GM12801 (cell line): ENCODE measurements around the gene RNF125.

Source experiments
- TF ChIP-seq, protein P1 (sequence below): IDR thresholded peaks from one replicate; pipeline ENCODE4 v1.5.1; 2011; ENCODE audit warnings: control low read depth; ENCODE audit not compliant: insufficient read length; ENCODE audit errors: extremely low read depth

The RNF125 gene

DNA sequence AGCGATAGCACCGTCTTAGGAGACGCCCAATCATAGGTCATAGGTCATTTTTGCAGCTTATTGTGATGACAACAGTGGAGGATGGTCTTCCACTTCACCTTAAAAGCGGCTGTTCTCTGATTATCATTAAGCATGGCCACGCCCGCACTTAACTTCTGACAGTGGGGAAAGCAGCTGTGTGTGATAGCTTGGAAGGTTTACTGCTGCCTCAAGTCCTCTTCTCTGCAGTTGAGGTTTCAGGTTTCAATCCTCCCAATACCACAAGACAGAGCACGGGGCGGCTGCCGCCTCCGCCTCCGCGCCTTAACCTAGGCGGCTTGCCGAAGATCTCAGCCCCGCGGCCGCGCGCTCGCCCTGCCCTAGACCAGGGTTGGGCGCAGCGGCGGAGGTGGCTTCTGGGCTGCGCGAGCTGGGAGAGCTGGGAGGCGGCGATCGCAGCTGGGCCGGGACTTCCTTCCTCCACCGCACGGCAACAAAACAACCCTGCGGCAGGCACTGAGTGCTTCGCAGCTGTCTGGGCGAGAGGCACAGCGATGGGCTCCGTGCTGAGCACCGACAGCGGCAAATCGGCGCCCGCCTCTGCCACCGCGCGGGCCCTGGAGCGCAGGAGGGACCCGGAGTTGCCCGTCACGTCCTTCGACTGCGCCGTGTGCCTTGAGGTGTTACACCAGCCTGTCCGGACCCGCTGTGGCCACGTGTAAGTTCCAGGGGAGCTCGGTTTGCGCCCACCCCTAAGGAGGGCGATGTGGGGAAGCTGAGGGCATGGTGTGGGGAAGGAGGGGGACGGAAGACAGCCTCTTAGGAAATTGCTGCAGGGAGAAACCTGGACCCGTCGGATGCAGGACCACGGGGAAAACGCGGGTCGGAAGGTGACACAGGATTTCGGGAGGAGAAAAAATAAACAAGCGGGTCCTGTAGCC lies at the start of gene RNF125:
TSS of gene RNF125 (plus strand) at position 495 of the 920 bp plus-strand sequence. CDS start at position 534, 39 bp downstream.
- TF ChIP-seq, protein P1, sequence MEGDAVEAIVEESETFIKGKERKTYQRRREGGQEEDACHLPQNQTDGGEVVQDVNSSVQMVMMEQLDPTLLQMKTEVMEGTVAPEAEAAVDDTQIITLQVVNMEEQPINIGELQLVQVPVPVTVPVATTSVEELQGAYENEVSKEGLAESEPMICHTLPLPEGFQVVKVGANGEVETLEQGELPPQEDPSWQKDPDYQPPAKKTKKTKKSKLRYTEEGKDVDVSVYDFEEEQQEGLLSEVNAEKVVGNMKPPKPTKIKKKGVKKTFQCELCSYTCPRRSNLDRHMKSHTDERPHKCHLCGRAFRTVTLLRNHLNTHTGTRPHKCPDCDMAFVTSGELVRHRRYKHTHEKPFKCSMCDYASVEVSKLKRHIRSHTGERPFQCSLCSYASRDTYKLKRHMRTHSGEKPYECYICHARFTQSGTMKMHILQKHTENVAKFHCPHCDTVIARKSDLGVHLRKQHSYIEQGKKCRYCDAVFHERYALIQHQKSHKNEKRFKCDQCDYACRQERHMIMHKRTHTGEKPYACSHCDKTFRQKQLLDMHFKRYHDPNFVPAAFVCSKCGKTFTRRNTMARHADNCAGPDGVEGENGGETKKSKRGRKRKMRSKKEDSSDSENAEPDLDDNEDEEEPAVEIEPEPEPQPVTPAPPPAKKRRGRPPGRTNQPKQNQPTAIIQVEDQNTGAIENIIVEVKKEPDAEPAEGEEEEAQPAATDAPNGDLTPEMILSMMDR: no peak

DNA sequence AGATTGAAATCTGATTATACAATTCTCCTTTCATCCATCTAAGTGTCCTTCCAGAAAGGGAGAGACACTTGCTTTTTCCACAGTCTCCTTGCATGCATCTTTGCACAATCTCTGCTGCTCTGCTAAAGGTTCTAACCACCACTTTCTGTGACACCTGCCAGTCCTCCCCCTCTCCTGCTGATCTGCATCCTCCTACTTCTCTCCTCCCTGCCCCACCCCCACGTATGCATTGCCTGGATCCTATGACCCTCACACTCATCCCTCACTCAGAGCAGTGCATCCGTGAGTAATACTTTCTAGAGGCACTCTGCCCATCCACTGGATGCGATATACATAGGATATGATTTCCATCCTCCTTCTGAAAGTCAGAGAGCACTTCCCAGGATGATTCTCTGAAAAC lies 48.0 kb upstream of the RNF125 start:
- TF ChIP-seq, protein P1: no peak

DNA sequence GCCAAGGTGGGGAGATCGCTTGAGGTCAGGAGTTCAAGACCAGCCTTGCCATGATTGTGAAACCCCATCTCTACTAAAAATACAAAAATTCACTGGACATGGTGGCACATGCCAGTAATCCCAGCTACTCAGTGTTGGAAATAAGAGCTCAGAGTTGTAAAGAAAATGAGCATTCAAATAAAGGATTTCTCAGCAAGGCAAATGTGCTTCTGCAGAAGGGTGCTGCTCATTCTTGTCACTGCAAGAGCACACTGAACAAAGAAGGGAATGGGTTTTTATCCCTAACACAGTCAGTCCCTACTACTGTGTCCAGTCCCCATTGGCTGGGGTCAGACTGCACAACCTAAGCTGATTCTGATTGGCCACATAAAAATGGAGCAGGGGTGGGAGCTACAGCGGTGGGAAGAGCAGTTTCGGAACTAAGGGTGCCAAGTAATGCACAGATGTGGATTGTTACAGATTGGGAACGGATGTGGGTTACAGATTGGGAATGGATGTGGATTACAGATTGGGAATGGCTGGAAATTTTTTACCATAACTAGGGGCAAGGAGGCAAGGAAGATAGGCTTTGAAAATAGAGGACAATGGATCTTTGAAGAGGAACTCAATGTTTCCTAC lies 44.6 kb upstream of the RNF125 start:
- TF ChIP-seq, protein P1: no peak

DNA sequence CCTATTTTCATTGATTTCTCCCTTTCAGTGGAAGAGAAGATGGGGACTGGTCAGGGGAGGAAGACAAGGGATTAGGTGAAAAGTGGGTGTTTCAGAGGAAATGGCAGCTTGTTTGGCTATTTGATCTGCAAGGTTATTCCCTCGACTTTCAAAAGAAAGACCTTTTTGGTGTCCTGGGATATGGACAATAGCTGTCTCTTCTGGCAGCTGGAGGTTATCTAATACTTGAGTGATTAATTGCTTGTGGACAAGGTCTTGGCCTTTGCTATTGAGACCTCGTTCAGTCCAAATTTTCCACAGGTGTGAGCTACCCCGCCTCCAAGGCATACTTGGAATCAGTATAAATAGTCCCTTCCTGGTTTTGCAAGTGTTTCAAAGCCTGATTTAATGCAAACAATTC lies 42.4 kb upstream of the RNF125 start:
- TF ChIP-seq, protein P1: no peak

DNA sequence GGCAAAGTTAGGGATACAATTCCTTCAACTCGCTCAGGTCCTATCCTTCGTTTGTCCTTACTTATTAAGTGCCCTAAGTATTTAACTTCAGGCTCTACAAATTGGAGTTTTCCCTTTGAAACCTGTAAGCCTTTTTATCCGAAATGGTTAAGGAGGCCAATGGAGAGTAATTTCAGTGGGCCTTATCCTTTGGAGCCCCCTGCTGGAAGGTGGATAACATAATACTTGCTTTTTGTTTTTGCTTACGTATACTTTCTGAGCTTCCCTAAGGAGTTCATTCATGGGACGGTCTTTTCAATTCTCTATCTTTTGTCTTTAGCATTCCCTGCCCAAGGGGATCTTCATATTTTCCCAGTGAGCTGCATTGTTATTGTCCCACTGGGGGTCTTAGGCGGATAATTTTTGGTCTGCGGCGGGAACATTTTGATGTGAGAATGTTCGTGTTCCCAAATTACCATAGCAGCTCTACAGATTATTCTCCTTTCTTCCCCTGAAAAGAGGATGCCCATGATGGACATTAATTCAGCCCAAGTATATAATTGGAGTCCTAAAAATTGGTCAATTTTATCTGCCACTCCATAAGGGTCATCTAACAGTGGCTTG lies 41.3 kb upstream of the RNF125 start:
- TF ChIP-seq, protein P1: no peak

DNA sequence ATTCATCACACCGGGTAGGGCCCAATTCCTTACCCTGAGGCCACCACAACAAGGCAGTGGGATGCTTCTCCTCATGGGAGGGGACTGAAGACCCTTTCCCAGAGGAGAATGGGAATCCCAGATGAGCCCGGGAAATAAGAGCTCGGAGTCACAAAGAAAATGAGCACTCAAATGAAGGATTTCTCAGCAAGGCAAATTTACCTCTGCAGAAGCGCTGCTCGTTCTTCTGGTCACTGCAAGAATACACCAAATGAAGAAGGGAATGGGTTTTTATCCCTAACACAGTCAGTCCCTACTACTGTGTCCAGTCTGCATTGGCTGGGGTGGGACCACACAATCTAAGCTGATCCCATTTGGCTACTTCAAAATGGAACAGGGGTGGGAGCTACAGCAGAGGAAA lies 40.0 kb upstream of the RNF125 start:
- TF ChIP-seq, protein P1: no peak

DNA sequence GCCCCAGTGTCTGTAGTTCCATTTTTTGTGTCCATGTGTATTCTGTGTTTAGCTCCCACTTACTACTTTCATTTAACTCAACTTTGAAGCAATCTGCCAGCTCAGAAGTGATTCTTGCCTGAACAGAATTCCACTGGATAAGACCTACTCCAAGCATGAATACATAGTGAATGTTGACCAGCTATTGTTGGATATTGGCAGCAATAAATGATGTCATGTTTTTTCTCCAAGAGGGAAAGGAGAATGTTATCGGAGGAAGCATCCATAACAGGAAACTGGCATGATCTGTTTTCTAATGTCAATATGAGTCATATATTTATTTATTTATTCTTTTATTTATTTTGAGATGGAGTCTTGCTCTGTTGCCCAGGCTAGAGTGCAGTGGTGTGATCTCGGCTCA lies 38.9 kb upstream of the RNF125 start:
- TF ChIP-seq, protein P1: no peak
